8988T (cell line): ENCODE data around the gene RANBP1.

ENCODE experiments used
- DNase-seq: peaks from one replicate; pipeline ENCODE4 v3.0.0; 2011

Gene RANBP1

GRCh38 chr22:20125201-20126174 is 9.6 kb downstream of the RANBP1 start:
- DNase-seq = no peak

- no peak for DNase-seq
These were observed 10.6 kb downstream of the RANBP1 start for GRCh38 chr22:20126284-20127029.

GRCh38 chr22:20127318-20127868 is 11.5 kb downstream of the RANBP1 start:
- no peak for DNase-seq

GRCh38 chr22:20127869-20128618 is 12.1 kb downstream of the RANBP1 start:
- DNase-seq = no peak

- no peak for DNase-seq
These were observed 12.7 kb downstream of the RANBP1 start for GRCh38 chr22:20128619-20128901.

GRCh38 chr22:20128902-20129746 is 13.2 kb downstream of the RANBP1 start:
- no peak for DNase-seq

GRCh38 chr22:20129747-20130014 is 13.8 kb downstream of the RANBP1 start:
- DNase-seq = no peak

GRCh38 chr22:20130319-20130718 is 14.4 kb downstream of the RANBP1 start:
- no peak for DNase-seq

GRCh38 chr22:20130731-20131596 is 15.1 kb downstream of the RANBP1 start:
- peak; percentile 74 for DNase-seq

GRCh38 chr22:20131597-20131858 is 15.6 kb downstream of the RANBP1 start, which contains the start of gene ZDHHC8:
ZDHHC8 (plus strand) TSS chr22:20131804; CDS start chr22:20131948, 144 bp downstream.
- DNase-seq = no peak

GRCh38 chr22:20131859-20132685 is 16.2 kb downstream of the RANBP1 start:
- DNase-seq = no peak

- no peak for DNase-seq
These were observed 16.9 kb downstream of the RANBP1 start for GRCh38 chr22:20132686-20133246.

GRCh38 chr22:20133930-20134549 is 18.1 kb downstream of the RANBP1 start:
- no peak for DNase-seq

- no peak for DNase-seq
These were observed 19.4 kb downstream of the RANBP1 start for GRCh38 chr22:20135265-20135664.

GRCh38 chr22:20135806-20136602 is 20.1 kb downstream of the RANBP1 start:
- no peak for DNase-seq

- DNase-seq = no peak
These were observed 20.6 kb downstream of the RANBP1 start for GRCh38 chr22:20136603-20136873.

GRCh38 chr22:20137113-20137512 is 21.2 kb downstream of the RANBP1 start:
- DNase-seq = no peak

- DNase-seq = no peak
These were observed 21.9 kb downstream of the RANBP1 start for GRCh38 chr22:20137671-20138416.

GRCh38 chr22:20138417-20138738 is 22.5 kb downstream of the RANBP1 start:
- no peak for DNase-seq
